ENCODE measurements around the gene NPPB.

GRCh38 chr1:11838349-11839272 lies 20.1 kb downstream of the NPPB start:
- peak; percentile 96 to 100 (median 99) for TF ChIP-seq CTCF (IDR thresholded peaks at IDR 0.05; ENCODE audit: control extremely low read depth in 1 of 3, insufficient read depth in 1 of 3, low read depth in 1 of 3, low read length in 3 of 3)
- TF ChIP-seq EP300 (IDR thresholded peaks at IDR 0.05; ENCODE audit: borderline replicate concordance in 1 of 2, low read depth in 2 of 2, low read length in 2 of 2), result no peak
- peak; percentile 62; the same call in 1 of the 2 replicates for TF ChIP-seq GABPA (IDR thresholded peaks at IDR 0.05; ENCODE audit: borderline replicate concordance, insufficient read depth, low read length)
- no peak; the same call in 1 of the 2 replicates for TF ChIP-seq POLR2AphosphoS5 (IDR thresholded peaks at IDR 0.05; ENCODE audit: low read depth, low read length)
- TF ChIP-seq, protein P1, sequence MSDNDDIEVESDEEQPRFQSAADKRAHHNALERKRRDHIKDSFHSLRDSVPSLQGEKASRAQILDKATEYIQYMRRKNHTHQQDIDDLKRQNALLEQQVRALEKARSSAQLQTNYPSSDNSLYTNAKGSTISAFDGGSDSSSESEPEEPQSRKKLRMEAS (IDR thresholded peaks at IDR 0.05), result no peak

Measured in H1 (cell line).